Neural cell (in vitro differentiated cells): ENCODE data around the gene KIFBP.

ENCODE experiments used
- CTCF ChIP-seq: fragments of 450-650 bp; IDR thresholded peaks from 2 replicates; pipeline ENCODE4 v1.5.1; 2014; ENCODE audit warnings: antibody characterized with exemption, mild to moderate bottlenecking, moderate library complexity; ENCODE audit not compliant: poor library complexity, severe bottlenecking
- EP300 ChIP-seq: fragments of 450-650 bp; conservative IDR thresholded peaks from 2 replicates; pipeline ENCODE4 v1.6.1; 2014; ENCODE audit warnings: antibody characterized with exemption, mild to moderate bottlenecking, moderate library complexity; ENCODE audit not compliant: poor library complexity, severe bottlenecking
- EZH2 ChIP-seq: fragments of 200-600, 300-800 bp; shearing (Covaris generic), sonication (generic); IDR thresholded peaks from 2 replicates; pipeline ENCODE4 v1.6.1; 2014; ENCODE audit warnings: antibody characterized with exemption, low read length, borderline replicate concordance, mild to moderate bottlenecking; ENCODE audit not compliant: insufficient read depth, poor library complexity, severe bottlenecking
- MXI1 ChIP-seq: fragments of 450-650 bp; conservative IDR thresholded peaks from 2 replicates; pipeline ENCODE4 v1.6.1; 2014; ENCODE audit warnings: antibody characterized with exemption, mild to moderate bottlenecking; ENCODE audit not compliant: poor library complexity, severe bottlenecking
- POLR2AphosphoS5 ChIP-seq: IDR thresholded peaks from 2 replicates; pipeline ENCODE4 v1.6.1; 2012
- SMC3 ChIP-seq: fragments of 450-650 bp; conservative IDR thresholded peaks from 2 replicates; pipeline ENCODE4 v1.6.1; 2014; ENCODE audit warnings: antibody characterized with exemption, mild to moderate bottlenecking, moderate library complexity; ENCODE audit not compliant: poor library complexity
- TAF1 ChIP-seq: IDR thresholded peaks from 2 replicates; pipeline ENCODE4 v1.6.1; 2012; ENCODE audit warnings: low read depth
- TF ChIP-seq, protein P1 (sequence below): IDR thresholded peaks from 2 replicates; pipeline ENCODE4 v1.6.1; 2012; ENCODE audit warnings: borderline replicate concordance

DNA sequence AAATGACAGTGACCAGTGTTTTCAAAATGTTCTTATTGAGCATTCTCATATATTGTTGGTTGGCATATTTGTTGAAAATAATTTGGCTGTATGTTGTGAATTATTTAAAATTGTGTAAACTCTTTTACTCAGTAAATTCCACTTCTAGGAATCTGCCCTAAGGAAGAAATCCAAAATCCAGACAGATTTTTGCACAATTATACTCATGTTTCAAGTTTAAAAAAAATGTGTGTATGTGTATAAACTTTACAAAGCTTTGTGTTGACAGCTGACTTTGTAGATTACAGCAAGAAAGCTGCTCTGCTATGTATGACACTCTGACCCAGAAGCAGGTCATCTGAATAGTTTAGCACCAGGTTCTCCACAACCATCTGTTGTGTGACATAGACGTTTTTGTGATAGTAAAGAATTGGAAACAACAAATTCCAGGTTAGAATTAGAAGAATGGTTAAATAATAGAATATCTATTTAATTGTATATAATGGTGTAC is 21.6 kb downstream of the KIFBP start:
- TF ChIP-seq CTCF (no peak), EP300 (no peak), SMC3 (no peak), EZH2 (no peak), POLR2AphosphoS5 (no peak), TAF1 (no peak), MXI1 (no peak)
- TF ChIP-seq, protein P1, sequence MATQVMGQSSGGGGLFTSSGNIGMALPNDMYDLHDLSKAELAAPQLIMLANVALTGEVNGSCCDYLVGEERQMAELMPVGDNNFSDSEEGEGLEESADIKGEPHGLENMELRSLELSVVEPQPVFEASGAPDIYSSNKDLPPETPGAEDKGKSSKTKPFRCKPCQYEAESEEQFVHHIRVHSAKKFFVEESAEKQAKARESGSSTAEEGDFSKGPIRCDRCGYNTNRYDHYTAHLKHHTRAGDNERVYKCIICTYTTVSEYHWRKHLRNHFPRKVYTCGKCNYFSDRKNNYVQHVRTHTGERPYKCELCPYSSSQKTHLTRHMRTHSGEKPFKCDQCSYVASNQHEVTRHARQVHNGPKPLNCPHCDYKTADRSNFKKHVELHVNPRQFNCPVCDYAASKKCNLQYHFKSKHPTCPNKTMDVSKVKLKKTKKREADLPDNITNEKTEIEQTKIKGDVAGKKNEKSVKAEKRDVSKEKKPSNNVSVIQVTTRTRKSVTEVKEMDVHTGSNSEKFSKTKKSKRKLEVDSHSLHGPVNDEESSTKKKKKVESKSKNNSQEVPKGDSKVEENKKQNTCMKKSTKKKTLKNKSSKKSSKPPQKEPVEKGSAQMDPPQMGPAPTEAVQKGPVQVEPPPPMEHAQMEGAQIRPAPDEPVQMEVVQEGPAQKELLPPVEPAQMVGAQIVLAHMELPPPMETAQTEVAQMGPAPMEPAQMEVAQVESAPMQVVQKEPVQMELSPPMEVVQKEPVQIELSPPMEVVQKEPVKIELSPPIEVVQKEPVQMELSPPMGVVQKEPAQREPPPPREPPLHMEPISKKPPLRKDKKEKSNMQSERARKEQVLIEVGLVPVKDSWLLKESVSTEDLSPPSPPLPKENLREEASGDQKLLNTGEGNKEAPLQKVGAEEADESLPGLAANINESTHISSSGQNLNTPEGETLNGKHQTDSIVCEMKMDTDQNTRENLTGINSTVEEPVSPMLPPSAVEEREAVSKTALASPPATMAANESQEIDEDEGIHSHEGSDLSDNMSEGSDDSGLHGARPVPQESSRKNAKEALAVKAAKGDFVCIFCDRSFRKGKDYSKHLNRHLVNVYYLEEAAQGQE: no peak
